GM19043 (cell line): ENCODE results near the gene IPO4.
"Not testable (repeated sequence)": the region's sequence is repeated elsewhere in the genome, so short reads cannot be mapped to it uniquely, and the experiment has no call there.

Experiments
- ATAC-seq: cut with Tn5 transposase; IDR thresholded peaks from one replicate; pipeline ENCODE4 v1.9.1; 2021; ENCODE audit warnings: low read depth; ENCODE audit not compliant: unreplicated experiment

Gene IPO4

GRCh38 chr14:24219080-24219479 is 30.5 kb upstream of the IPO4 start:
- ATAC-seq: no peak

GRCh38 chr14:24216876-24217275 is 28.3 kb upstream of the IPO4 start:
- not testable (repeated sequence) for ATAC-seq

GRCh38 chr14:24216345-24216699 is 27.7 kb upstream of the IPO4 start:
- no peak for ATAC-seq

GRCh38 chr14:24215495-24216344 is 27.1 kb upstream of the IPO4 start, which contains the start of gene MDP1:
Gene MDP1, minus strand, starts transcription at chr14:24216066. Its CDS starts 111 bp downstream, at chr14:24215955.
- peak; percentile 60 for ATAC-seq

GRCh38 chr14:24213866-24214662 is 25.4 kb upstream of the IPO4 start:
- no peak for ATAC-seq

GRCh38 chr14:24212924-24213865 is 24.6 kb upstream of the IPO4 start, which contains the start of gene CHMP4A:
Gene CHMP4A, minus strand, starts transcription at chr14:24213488. Its CDS starts 49 bp downstream, at chr14:24213439.
- ATAC-seq: peak; percentile 71

GRCh38 chr14:24211311-24211710 is 22.7 kb upstream of the IPO4 start:
- ATAC-seq: no peak

GRCh38 chr14:24207625-24208024 is 19.0 kb upstream of the IPO4 start:
- ATAC-seq: no peak

GRCh38 chr14:24207104-24207551 is 18.5 kb upstream of the IPO4 start:
- ATAC-seq: no peak

- no peak for ATAC-seq
Measured at GRCh38 chr14:24206260-24207103, 17.9 kb upstream of the IPO4 start.

- ATAC-seq: no peak
Measured at GRCh38 chr14:24204163-24205146, 15.8 kb upstream of the IPO4 start.

- not testable (repeated sequence) for ATAC-seq
Measured at GRCh38 chr14:24203249-24203886, 14.8 kb upstream of the IPO4 start.

GRCh38 chr14:24202538-24202937 is 13.9 kb upstream of the IPO4 start:
- not testable (repeated sequence) for ATAC-seq

GRCh38 chr14:24198814-24199524 is 10.4 kb upstream of the IPO4 start:
- ATAC-seq: no peak

- no peak for ATAC-seq
Measured at GRCh38 chr14:24197056-24197450, 8.4 kb upstream of the IPO4 start.

- no peak for ATAC-seq
Measured at GRCh38 chr14:24196071-24197055, 7.7 kb upstream of the IPO4 start.
